Osteoblast (primary cell): Measurements from ENCODE around the gene ETV3. TPM values are rescaled to one million over a fixed set of nuclear protein-coding genes. Genes with fewer than 3 reads are reported as not detected.

Source experiments
- DNase-seq: peaks from one replicate; pipeline ENCODE4 v3.0.0; 2011; ENCODE audit warnings: low spot score, mixed read lengths; ENCODE audit not compliant: insufficient read length; ENCODE audit errors: missing footprints
- H2AFZ ChIP-seq: 2 replicates; pipeline ENCODE4 v1.6.0; 2011; ENCODE audit warnings: mild to moderate bottlenecking, low read length
- H3K27ac ChIP-seq: 2 replicates; pipeline ENCODE4 v1.5.1; 2011; ENCODE audit warnings: mild to moderate bottlenecking, low read depth, low read length, moderate library complexity
- H3K27me3 ChIP-seq: 2 replicates; pipeline ENCODE4 v1.6.0; 2012; ENCODE audit warnings: mild to moderate bottlenecking, control low read depth, inconsistent platforms, low read length, moderate library complexity; ENCODE audit not compliant: insufficient read depth
- H3K36me3 ChIP-seq: 2 replicates; pipeline ENCODE4 v1.5.1; 2011; ENCODE audit warnings: mild to moderate bottlenecking, low read length, control low read depth, moderate library complexity; ENCODE audit not compliant: insufficient read depth
- H3K4me1 ChIP-seq: 2 replicates; pipeline ENCODE4 v1.5.1; 2011; ENCODE audit warnings: mild to moderate bottlenecking, low read length, control low read depth, moderate library complexity; ENCODE audit not compliant: insufficient read depth
- H3K4me2 ChIP-seq: 2 replicates; pipeline ENCODE4 v1.6.0; 2011; ENCODE audit warnings: mild to moderate bottlenecking, low read length; ENCODE audit not compliant: insufficient read depth
- H3K4me3 ChIP-seq: fragments of 200-600 bp; sonication (generic); 3 replicates; pipeline ENCODE4 v1.5.1; 2012; ENCODE audit warnings: mild to moderate bottlenecking, low read length, inconsistent platforms; ENCODE audit not compliant: insufficient read depth
- H3K79me2 ChIP-seq: 2 replicates; pipeline ENCODE4 v1.6.0; 2012; ENCODE audit warnings: mild to moderate bottlenecking, low read length, control low read depth, inconsistent platforms; ENCODE audit not compliant: insufficient read depth
- H3K9me3 ChIP-seq: 2 replicates; pipeline ENCODE4 v1.5.1; 2011; ENCODE audit warnings: low read depth, low read length, control low read depth
- H4K20me1 ChIP-seq: 2 replicates; pipeline ENCODE4 v1.6.0; 2012; ENCODE audit warnings: mild to moderate bottlenecking, low read length, control low read depth; ENCODE audit not compliant: insufficient read depth
- total RNA-seq: library from RNA; depleted of rRNA; stranded (reverse); fragments of >200 nt; gene quantifications from 2 replicates; pipeline ENCODE4 v1.2.3, GENCODE V29; 2012
- TF ChIP-seq, protein P1 (sequence below): IDR thresholded peaks from 2 replicates; pipeline ENCODE4 v1.5.1; 2011; ENCODE audit warnings: mild to moderate bottlenecking, low read depth, low read length, moderate library complexity; ENCODE audit errors: extremely low read depth

Gene ETV3
- total RNA-seq, 1 donor: 14.8 TPM

- Histone ChIP-seq H3K27me3 (no peaks in the 10 kb centered on the region), H3K4me1 (peaks cover 21% of the 10 kb centered on the region), H4K20me1 (peaks cover 33% of the 10 kb centered on the region), H3K9me3 (no peaks in the 10 kb centered on the region), H2AFZ (no peak overlapping the region), H3K4me2 (no peak overlapping the region), H3K4me3 (no peak overlapping the region), H3K79me2 (peaks cover 62% of the 10 kb centered on the region), H3K27ac (no peak overlapping the region), H3K36me3 (peaks cover 65% of the 10 kb centered on the region)
- DNase-seq: no peak
- TF ChIP-seq, protein P1, sequence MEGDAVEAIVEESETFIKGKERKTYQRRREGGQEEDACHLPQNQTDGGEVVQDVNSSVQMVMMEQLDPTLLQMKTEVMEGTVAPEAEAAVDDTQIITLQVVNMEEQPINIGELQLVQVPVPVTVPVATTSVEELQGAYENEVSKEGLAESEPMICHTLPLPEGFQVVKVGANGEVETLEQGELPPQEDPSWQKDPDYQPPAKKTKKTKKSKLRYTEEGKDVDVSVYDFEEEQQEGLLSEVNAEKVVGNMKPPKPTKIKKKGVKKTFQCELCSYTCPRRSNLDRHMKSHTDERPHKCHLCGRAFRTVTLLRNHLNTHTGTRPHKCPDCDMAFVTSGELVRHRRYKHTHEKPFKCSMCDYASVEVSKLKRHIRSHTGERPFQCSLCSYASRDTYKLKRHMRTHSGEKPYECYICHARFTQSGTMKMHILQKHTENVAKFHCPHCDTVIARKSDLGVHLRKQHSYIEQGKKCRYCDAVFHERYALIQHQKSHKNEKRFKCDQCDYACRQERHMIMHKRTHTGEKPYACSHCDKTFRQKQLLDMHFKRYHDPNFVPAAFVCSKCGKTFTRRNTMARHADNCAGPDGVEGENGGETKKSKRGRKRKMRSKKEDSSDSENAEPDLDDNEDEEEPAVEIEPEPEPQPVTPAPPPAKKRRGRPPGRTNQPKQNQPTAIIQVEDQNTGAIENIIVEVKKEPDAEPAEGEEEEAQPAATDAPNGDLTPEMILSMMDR: no peak
Measured at GRCh38 chr1:157133426-157133825, 4.8 kb downstream of the ETV3 start.

- peaks cover 65% of the 10 kb centered on the region for H3K79me2 ChIP-seq
Measured at GRCh38 chr1:157132616-157133167, 5.5 kb downstream of the ETV3 start.

DNA sequence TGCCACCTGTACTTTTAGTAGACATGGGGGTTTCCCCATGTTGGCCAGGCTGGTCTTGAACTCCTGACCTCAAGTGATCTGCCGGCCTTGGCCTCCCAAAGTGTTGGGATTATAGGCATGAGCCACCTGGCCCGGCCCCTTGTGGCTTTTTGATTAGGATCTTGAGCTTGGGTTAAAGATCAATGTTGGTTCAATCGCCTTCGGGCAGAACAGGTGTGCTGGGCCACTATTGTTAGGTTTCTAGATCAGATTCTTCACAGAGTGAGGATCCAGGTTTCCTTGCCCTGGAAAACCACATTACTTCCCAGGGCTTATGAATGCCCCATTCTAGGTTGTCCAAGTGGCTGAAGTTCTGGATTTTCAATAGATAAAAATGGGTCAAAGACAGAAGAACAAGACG, 6.1 kb downstream of the ETV3 start:
- no peak overlapping the region for H2AFZ ChIP-seq
- no peak for DNase-seq
- no peak overlapping the region for H3K4me3 ChIP-seq
- H3K9me3 ChIP-seq: no peaks in the 10 kb centered on the region
- H3K79me2 ChIP-seq: peaks cover 59% of the 10 kb centered on the region
- no peak overlapping the region for H3K27ac ChIP-seq
- H3K4me2 ChIP-seq: no peak overlapping the region
- TF ChIP-seq, protein P1: no peak
- peaks cover 74% of the 10 kb centered on the region for H3K36me3 ChIP-seq
- H3K4me1 ChIP-seq: peaks cover 16% of the 10 kb centered on the region
- peaks cover 27% of the 10 kb centered on the region for H4K20me1 ChIP-seq
- H3K27me3 ChIP-seq: no peaks in the 10 kb centered on the region

More at GRCh38 chr1:157132616-157133167, 5.5 kb downstream of the ETV3 start:
- H4K20me1 ChIP-seq: peaks cover 33% of the 10 kb centered on the region
- no peak for DNase-seq
- H3K27ac ChIP-seq: no peak overlapping the region
- no peak overlapping the region for H3K4me2 ChIP-seq
- TF ChIP-seq, protein P1: no peak
- no peaks in the 10 kb centered on the region for H3K27me3 ChIP-seq
- H3K4me3 ChIP-seq: no peak overlapping the region
- H3K36me3 ChIP-seq: peaks cover 73% of the 10 kb centered on the region
- H3K9me3 ChIP-seq: no peaks in the 10 kb centered on the region
- H3K4me1 ChIP-seq: peaks cover 21% of the 10 kb centered on the region
- H2AFZ ChIP-seq: no peak overlapping the region

DNA sequence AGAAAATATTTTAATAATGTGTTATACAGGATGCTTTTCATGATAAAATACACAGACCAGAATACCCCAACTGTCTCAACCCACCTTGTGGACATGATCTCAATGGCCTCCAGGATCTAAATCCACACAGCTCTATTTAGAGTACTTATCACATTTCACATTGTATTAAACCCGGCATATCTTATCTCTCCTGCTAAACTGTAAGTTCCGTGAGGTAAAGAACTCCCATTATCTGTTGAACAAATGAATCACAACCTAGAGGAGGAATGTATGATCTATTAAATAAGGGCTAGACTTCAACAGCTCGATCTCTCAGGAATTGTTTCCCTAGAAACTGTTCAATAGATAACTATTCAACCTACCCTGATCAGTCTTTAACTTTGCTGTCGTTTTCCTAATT, 6.9 kb downstream of the ETV3 start:
- Histone ChIP-seq H3K79me2 (peaks cover 51% of the 10 kb centered on the region), H3K4me2 (no peak overlapping the region), H3K27ac (no peak overlapping the region), H3K27me3 (no peaks in the 10 kb centered on the region), H3K36me3 (peaks cover 74% of the 10 kb centered on the region), H2AFZ (no peak overlapping the region), H4K20me1 (peaks cover 19% of the 10 kb centered on the region), H3K9me3 (no peaks in the 10 kb centered on the region), H3K4me3 (no peak overlapping the region), H3K4me1 (peaks cover 8% of the 10 kb centered on the region)
- no peak for DNase-seq
- TF ChIP-seq, protein P1: no peak
